WTC11 (cell line): ENCODE results near the gene STN1. TPM values are rescaled to one million over a fixed set of nuclear protein-coding genes. Genes with fewer than 3 reads are reported as not detected.

Experiments used
- ATAC-seq: fragments of 200-7000 bp; cut with Tn5 transposase; 2 replicates; pipeline ENCODE4 v1.10.0; 2021; ENCODE audit warnings: mild to moderate bottlenecking, moderate library complexity
- CTCF ChIA-PET: fragments of 300-600 bp; sonication (Branson Sonifier 250); formaldehyde crosslinking; loops from one replicate; lab custom pipeline; 2021; ENCODE audit warnings: antibody characterized with exemption; lab: Charles Lee
- POLR2A ChIA-PET: fragments of 350-600 bp; sonication (Branson Sonifier 250); formaldehyde crosslinking; loops from one replicate; lab custom pipeline; 2021; ENCODE audit warnings: antibody characterized with exemption; lab: Charles Lee
- DNase-seq: peaks from one replicate; pipeline ENCODE4 v3.0.0; 2021; ENCODE audit warnings: low spot score
- H3K27ac Mint-ChIP-seq: 2 replicates; pipeline ENCODE4 v1.8.0; 2021; ENCODE audit warnings: mixed read lengths
- H3K27me3 Mint-ChIP-seq: 2 replicates; pipeline ENCODE4 v1.8.0; 2021; ENCODE audit warnings: low read depth, mild to moderate bottlenecking, moderate library complexity, mixed read lengths
- H3K36me3 Mint-ChIP-seq: 2 replicates; pipeline ENCODE4 v1.8.0; 2021; ENCODE audit warnings: mixed read lengths
- H3K4me1 Mint-ChIP-seq: 2 replicates; pipeline ENCODE4 v1.8.0; 2022; ENCODE audit warnings: mixed read lengths
- H3K4me3 Mint-ChIP-seq: 2 replicates; pipeline ENCODE4 v1.8.0; 2021; ENCODE audit warnings: mild to moderate bottlenecking, moderate library complexity, mixed read lengths
- H3K9me3 Mint-ChIP-seq: 2 replicates; pipeline ENCODE4 v1.8.0; 2021; ENCODE audit warnings: mixed read lengths
- ATF2 ChIP-seq: sonication (generic); formaldehyde crosslinking; IDR thresholded peaks from 2 replicates; pipeline ENCODE4 v1.8.1; 2022; ENCODE audit warnings: low read depth, missing genetic modification reagents, borderline replicate concordance
- ATF3 ChIP-seq: sonication (generic); formaldehyde crosslinking; conservative IDR thresholded peaks from 2 replicates; pipeline ENCODE4 v1.8.1; 2022; ENCODE audit warnings: mild to moderate bottlenecking, missing genetic modification reagents
- CDX4 ChIP-seq: fragments of 250-450 bp; sonication (Bioruptor Pico); IDR thresholded peaks from 2 replicates; pipeline ENCODE4 v1.9.0; 2021; ENCODE audit warnings: moderate library complexity, mild to moderate bottlenecking, inconsistent platforms, borderline replicate concordance
- CREB1 ChIP-seq: sonication (generic); formaldehyde crosslinking; IDR thresholded peaks from 2 replicates; pipeline ENCODE4 v1.8.0; 2023; ENCODE audit warnings: mild to moderate bottlenecking, missing genetic modification reagents
- CREM ChIP-seq: sonication (generic); formaldehyde crosslinking; IDR thresholded peaks from 2 replicates; pipeline ENCODE4 v1.8.1; 2022; ENCODE audit warnings: mild to moderate bottlenecking, missing genetic modification reagents, moderate library complexity
- ELF4 ChIP-seq: sonication (generic); formaldehyde crosslinking; IDR thresholded peaks from 2 replicates; pipeline ENCODE4 v1.8.1; 2022; ENCODE audit warnings: low read depth, mild to moderate bottlenecking, moderate library complexity, missing genetic modification reagents
- GABPB1 ChIP-seq: sonication (generic); formaldehyde crosslinking; IDR thresholded peaks from 2 replicates; pipeline ENCODE4 v1.8.1; 2023; ENCODE audit warnings: mild to moderate bottlenecking, missing genetic modification reagents
- IRF2 ChIP-seq: sonication (generic); formaldehyde crosslinking; IDR thresholded peaks from 2 replicates; pipeline ENCODE4 v1.8.0; 2022; ENCODE audit warnings: low read depth, missing genetic modification reagents, borderline replicate concordance
- NFYB ChIP-seq: sonication (generic); formaldehyde crosslinking; conservative IDR thresholded peaks from 2 replicates; pipeline ENCODE4 v1.8.0; 2022; ENCODE audit warnings: low read depth, missing genetic modification reagents
- PRDM15 ChIP-seq: sonication (generic); formaldehyde crosslinking; IDR thresholded peaks from 2 replicates; pipeline ENCODE4 v1.8.0; 2022; ENCODE audit warnings: missing genetic modification reagents
- PRRX2 ChIP-seq: fragments of 250-450 bp; sonication (Bioruptor Pico); IDR thresholded peaks from 2 replicates; pipeline ENCODE4 v1.8.0; 2021; ENCODE audit warnings: mild to moderate bottlenecking
- RORB ChIP-seq: fragments of 250-450 bp; sonication (Bioruptor Pico); IDR thresholded peaks from 2 replicates; pipeline ENCODE4 v1.9.0; 2021; ENCODE audit warnings: mild to moderate bottlenecking
- TEAD1 ChIP-seq: sonication (generic); formaldehyde crosslinking; IDR thresholded peaks from 2 replicates; pipeline ENCODE4 v1.8.0; 2022; ENCODE audit warnings: mild to moderate bottlenecking, missing genetic modification reagents
- ZBTB21 ChIP-seq: sonication (generic); formaldehyde crosslinking; IDR thresholded peaks from 2 replicates; pipeline ENCODE4 v1.8.1; 2023; ENCODE audit warnings: mild to moderate bottlenecking, missing genetic modification reagents, borderline replicate concordance
- ZNF121 ChIP-seq: sonication (generic); formaldehyde crosslinking; IDR thresholded peaks from 2 replicates; pipeline ENCODE4 v1.8.0; 2023; ENCODE audit warnings: missing genetic modification reagents
- ZNF219 ChIP-seq: sonication (generic); formaldehyde crosslinking; IDR thresholded peaks from 2 replicates; pipeline ENCODE4 v1.8.0; 2023; ENCODE audit warnings: missing genetic modification reagents, mild to moderate bottlenecking, borderline replicate concordance
- ZNF263 ChIP-seq: sonication (generic); formaldehyde crosslinking; IDR thresholded peaks from 2 replicates; pipeline ENCODE4 v1.8.1; 2022; ENCODE audit warnings: low read depth, mild to moderate bottlenecking, moderate library complexity, missing genetic modification reagents
- ZNF396 ChIP-seq: fragments of 250-450 bp; sonication (Bioruptor Pico); IDR thresholded peaks from 2 replicates; pipeline ENCODE4 v1.8.0; 2021; ENCODE audit warnings: mild to moderate bottlenecking, moderate library complexity, borderline replicate concordance
- ZNF425 ChIP-seq: fragments of 250-450 bp; sonication (Bioruptor Pico); conservative IDR thresholded peaks from 2 replicates; pipeline ENCODE4 v1.9.0; 2021; ENCODE audit warnings: mild to moderate bottlenecking
- total RNA-seq: library from RNA; stranded (reverse); gene quantifications from 3 replicates; pipeline ENCODE4 v1.2.3, GENCODE V29; 2021
- TF ChIP-seq, protein P1 (sequence below): sonication (generic); formaldehyde crosslinking; IDR thresholded peaks from 2 replicates; pipeline ENCODE4 v1.8.1; 2023; ENCODE audit warnings: mild to moderate bottlenecking, missing genetic modification reagents, moderate library complexity
- TF ChIP-seq, protein P2 (sequence below): sonication (generic); formaldehyde crosslinking; IDR thresholded peaks from 2 replicates; pipeline ENCODE4 v1.8.0; 2022; ENCODE audit warnings: mild to moderate bottlenecking, missing genetic modification reagents

The STN1 gene
- total RNA-seq, 1 experiment from 2014 or later, result 13.9 TPM

GRCh38 chr10:103922659-103923058, 4.7 kb upstream of the STN1 start (continued):
- TF ChIP-seq ZNF425 (CRISPR knock-in tag) (no peak), CREB1 (CRISPR knock-in tag) (no peak), ELF4 (CRISPR knock-in tag) (no peak)

DNA sequence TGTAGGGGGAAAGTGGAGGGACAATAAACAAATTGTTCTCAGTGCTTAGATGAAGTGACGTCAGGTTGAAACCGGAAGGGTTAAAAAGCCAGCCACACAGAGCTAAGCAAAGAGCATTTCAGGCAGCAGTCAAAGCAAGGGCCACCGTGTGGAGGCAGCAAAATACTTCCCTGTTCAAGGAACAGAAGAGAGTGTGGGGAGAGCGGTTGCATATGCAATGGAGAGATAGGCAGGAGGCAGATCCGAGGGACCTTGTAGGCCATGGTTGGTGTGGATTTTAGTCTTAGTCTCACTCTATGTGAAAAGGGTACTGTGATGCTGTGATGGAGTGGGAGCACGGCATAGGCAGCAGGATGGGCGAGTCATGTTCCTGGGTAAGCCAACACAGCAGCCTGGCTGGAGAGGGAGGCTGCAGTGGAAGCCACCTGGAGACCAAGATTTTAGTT, 3.8 kb upstream of the STN1 start:
- peak; percentile 33 for DNase-seq
- Mint-ChIP-seq H3K27me3 (no peaks in the 10 kb centered on the region), H3K4me3 (no peak overlapping the region), H3K36me3 (no peaks in the 10 kb centered on the region), H3K4me1 (peaks cover 15% of the 10 kb centered on the region), H3K9me3 (no peaks in the 10 kb centered on the region), H3K27ac (no peak overlapping the region)
- peak; percentile 5 for ATAC-seq
- CTCF ChIA-PET, result interaction anchor here (1.1 to 1.3 kb wide), 4 partner anchors 11 to 34 kb away, joined by 3 to 4 read pairs (median 3); no protein-coding TSS in a partner anchor
- TF ChIP-seq CREM (no peak), ZNF263 (CRISPR knock-in tag) (no peak), ZNF396 (no peak), TEAD1 (CRISPR knock-in tag) (peak; percentile 27; the same call in 1 of the 2 replicates)
- POLR2A ChIA-PET, result no interaction called here

DNA sequence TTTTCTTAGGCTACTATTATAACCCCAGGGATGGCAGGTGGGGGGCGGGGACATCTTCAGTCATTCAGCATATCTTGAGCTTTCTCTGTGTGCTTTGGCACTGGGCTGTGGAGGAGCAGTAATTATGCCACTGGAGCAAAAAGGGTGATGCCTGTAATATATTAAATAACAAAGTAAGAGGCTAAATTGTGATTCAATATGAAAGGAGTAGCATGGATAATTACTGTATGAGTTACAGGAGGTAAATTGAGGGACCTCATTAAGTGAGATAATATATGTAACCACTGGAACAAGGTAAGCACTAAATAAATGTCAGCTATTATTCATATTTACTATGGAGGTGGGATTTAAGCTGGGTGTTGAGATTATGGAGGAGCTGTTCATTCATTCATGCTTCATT, 3.3 kb upstream of the STN1 start:
- Mint-ChIP-seq H3K36me3 (peaks cover 3% of the 10 kb centered on the region), H3K27me3 (no peaks in the 10 kb centered on the region), H3K4me1 (peaks cover 17% of the 10 kb centered on the region), H3K4me3 (no peak overlapping the region), H3K27ac (no peak overlapping the region), H3K9me3 (peaks cover under 1% of the 10 kb centered on the region)
- ChIA-PET POLR2A (no interaction called here), CTCF (interaction anchor here (1.1 to 1.3 kb wide), 4 partner anchors 10 to 33 kb away, joined by 3 to 4 read pairs (median 3); no protein-coding TSS in a partner anchor)
- no peak for TF ChIP-seq ATF2 (CRISPR knock-in tag)
- no peak for TF ChIP-seq GABPB1
- no peak for TF ChIP-seq ZNF263 (CRISPR knock-in tag)
- TF ChIP-seq ZBTB21 (CRISPR knock-in tag), result no peak
- no peak for TF ChIP-seq CDX4
- TF ChIP-seq ATF3 (CRISPR knock-in tag), result no peak
- TF ChIP-seq, protein P1, sequence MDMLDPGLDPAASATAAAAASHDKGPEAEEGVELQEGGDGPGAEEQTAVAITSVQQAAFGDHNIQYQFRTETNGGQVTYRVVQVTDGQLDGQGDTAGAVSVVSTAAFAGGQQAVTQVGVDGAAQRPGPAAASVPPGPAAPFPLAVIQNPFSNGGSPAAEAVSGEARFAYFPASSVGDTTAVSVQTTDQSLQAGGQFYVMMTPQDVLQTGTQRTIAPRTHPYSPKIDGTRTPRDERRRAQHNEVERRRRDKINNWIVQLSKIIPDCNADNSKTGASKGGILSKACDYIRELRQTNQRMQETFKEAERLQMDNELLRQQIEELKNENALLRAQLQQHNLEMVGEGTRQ (CRISPR knock-in tag), result no peak
- no peak for TF ChIP-seq IRF2 (CRISPR knock-in tag)
- TF ChIP-seq, protein P2, sequence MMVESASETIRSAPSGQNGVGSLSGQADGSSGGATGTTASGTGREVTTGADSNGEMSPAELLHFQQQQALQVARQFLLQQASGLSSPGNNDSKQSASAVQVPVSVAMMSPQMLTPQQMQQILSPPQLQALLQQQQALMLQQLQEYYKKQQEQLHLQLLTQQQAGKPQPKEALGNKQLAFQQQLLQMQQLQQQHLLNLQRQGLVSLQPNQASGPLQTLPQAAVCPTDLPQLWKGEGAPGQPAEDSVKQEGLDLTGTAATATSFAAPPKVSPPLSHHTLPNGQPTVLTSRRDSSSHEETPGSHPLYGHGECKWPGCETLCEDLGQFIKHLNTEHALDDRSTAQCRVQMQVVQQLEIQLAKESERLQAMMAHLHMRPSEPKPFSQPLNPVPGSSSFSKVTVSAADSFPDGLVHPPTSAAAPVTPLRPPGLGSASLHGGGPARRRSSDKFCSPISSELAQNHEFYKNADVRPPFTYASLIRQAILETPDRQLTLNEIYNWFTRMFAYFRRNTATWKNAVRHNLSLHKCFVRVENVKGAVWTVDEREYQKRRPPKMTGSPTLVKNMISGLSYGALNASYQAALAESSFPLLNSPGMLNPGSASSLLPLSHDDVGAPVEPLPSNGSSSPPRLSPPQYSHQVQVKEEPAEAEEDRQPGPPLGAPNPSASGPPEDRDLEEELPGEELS, result no peak
- no peak for TF ChIP-seq ZNF219 (CRISPR knock-in tag)
- no peak for TF ChIP-seq PRDM15 (CRISPR knock-in tag)
- TF ChIP-seq NFYB (CRISPR knock-in tag), result no peak
- no peak for TF ChIP-seq PRRX2 (CRISPR knock-in tag)
- no peak for TF ChIP-seq ZNF121 (CRISPR knock-in tag)
- no peak for TF ChIP-seq RORB (CRISPR knock-in tag)
- ATAC-seq, result no peak
- no peak for DNase-seq
